ENCODE measurements around the gene EIF3K.
"Not testable (repeated sequence)": the region's sequence is repeated elsewhere in the genome, so short reads cannot be mapped to it uniquely, and the experiment has no call there.

The EIF3K gene, protein sequence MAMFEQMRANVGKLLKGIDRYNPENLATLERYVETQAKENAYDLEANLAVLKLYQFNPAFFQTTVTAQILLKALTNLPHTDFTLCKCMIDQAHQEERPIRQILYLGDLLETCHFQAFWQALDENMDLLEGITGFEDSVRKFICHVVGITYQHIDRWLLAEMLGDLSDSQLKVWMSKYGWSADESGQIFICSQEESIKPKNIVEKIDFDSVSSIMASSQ

DNA sequence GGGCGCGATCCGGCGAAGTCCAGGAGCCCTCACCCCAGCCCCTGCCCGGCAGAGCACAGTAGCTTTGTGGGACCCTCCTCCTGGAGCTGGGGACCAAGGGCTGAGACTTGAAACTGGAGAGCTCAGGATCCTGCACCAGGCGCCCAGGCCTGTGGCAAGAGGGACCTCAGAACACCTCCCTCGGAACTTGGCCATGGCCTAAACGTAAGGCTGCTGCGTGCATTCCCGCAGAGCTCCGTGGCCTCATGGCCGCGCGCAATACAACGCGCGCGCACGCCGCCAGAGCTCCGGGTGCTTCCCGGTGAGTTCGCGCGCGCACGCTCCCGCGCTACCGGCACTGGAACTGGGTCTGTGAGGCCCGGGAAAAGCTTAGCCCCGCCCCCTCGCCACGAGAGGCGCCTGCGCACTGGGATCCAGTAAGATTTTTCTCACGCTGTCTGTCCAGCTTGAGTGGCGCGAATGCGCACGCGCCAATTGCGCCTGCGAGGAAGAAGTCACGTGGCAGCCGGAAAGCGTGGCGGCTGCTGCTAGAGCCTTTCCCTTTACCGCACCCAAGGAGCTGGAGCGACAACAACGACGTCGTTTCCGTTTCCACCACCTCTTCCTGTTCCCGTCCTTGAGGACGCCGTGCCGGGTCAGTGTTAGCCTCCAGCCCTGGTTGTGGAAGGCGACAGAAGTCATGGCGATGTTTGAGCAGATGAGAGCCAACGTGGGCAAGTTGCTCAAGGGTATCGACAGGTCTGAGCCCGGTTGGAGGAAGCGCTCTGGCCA, at the start of gene EIF3K:
TSS of gene EIF3K (plus strand) at position 599 of the 771 bp plus-strand sequence. CDS start at position 680, 81 bp downstream.
- peak; percentile 96 for DNase-seq

DNA sequence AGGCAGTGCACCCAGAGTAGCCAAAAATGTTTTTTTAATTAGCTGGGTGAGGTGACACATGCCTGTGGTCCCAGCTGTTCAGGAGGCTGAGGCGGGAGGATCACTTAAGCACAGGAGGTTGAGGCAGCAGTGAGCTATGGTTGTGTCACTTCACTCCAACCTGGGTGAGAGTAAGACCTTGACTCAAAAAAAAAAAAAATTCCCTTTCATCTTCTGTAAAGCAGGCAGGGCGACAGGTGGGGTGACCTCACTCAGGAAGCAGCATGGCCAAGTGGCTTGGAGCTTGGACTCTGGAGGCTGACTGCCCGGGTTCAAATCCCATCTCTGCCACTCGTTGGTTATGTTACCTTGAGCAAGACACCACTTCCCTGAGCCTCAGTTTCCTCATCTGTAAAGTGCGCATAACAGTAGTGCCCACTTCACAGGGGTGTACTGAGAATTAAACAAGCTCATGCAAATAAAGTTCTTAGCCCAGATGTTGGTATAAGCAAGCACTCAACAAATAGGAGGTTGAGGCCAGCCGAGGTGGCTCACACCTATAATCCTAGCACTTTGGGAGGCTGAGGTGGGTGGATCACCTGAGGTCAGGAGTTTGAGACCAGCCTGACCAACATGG, 49.5 kb upstream of the EIF3K start:
- DNase-seq = no peak

DNA sequence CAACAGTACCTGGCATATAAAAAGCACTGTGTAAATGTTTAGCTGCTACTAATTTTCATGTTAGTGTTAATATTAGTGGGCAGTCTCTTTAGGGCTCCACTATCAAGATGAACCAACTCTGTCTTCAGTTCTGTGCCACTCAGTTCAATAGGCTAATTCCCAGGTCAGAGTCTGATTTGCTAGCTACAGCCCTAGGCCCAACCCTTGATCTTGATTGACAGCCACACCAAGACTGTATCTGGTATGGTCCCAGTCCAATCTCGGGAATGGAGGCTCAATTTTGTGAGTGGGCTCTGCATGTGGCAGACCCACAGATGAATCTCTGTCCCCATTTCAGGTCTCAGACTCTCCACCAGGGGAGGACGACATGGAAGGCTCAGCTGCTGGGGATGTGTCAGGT, 47.3 kb upstream of the EIF3K start:
- no peak for DNase-seq

DNA sequence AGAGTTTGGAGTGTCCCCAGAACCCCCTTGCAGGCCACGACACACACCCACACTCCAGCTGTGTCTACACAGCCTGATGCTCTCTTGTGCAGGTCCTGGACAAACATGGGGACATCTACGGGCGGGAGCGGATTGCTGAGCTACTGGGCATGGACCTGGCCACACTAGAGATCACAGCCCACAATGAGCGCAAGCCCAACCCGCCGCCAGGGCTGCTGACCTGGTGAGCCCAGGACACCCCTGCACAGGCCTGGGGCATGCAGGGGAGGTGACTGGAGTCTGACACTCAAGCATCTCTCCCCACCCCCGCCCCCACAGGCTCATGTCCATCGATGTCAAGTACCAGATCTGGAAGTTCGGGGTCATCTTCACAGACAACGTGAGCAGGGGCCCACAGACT, 41.2 kb upstream of the EIF3K start:
- no peak for DNase-seq

DNA sequence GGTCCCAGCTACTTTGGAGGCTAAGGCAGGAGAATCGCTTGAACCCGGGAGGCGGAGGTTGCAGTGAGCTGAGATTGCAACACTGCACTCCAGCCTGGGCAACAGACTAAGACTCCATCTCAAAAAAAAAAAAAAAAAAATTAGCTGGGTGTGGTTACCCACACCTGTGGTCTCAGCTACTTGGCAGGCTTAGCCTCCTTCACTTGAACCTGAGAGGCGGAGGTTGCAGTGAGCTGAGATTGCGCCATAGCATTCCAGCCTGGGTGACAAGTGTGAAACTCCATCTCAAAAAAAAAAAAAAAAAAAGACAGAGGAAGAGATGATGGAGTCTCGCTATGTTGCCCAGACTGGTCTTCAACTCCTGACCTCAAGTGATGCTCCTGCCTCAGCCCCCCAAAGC, 39.7 kb upstream of the EIF3K start:
- DNase-seq = not testable (repeated sequence)

DNA sequence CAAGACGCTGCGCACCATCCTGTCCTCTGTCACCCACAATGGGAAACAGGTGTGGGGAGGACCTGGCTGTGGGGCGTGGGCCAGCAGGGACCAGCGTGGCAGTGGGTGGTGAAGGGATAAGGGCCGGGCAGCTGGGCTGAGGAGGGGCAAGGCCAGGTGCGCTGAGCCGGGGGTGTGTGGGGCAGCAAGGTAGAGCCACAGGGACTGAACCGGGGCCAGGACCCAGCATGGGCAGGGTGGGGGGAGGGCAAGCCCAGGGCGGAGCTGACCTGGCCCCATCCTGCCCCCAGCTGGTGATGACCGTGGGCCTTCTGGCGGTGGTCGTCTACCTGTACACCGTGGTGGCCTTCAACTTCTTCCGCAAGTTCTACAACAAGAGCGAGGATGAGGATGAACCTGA, 38.9 kb upstream of the EIF3K start:
- no peak for DNase-seq

DNA sequence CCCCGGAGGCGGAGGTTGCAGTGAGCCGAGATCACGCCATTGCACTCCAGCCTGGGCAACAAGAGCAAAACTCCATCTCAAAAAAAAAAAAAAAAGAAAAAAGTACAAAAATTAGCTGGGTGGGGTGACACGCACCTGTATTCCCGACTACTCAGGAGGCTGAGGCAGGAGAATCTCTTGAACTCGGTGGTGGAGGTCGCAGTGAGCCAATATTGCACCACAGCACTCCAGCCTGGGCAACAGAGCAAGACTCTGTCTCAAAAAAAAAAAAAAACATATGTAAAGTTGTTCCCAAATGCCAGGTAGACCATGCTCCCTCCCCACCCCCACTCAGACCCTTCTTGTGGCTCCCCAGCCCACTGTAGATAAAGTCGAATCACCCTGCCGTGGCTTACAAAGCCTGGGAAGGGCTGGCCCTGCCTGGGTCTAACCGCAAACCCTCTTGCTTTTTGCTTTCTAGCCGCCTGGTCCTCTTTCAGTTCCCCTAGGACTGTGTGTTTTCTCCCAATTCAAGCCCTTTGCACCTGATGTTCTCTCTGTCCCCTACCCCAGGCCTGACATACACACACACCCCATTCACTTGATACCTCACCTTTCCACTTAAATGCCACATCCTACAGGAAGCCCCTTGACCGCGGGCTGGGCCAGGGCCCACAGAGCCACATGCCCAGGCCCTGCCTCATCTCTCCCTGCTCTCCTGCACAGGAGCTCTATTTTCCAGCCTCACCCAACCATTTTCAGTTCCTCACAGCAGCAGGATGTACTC, 35.6 kb upstream of the EIF3K start:
- DNase-seq = no peak

DNA sequence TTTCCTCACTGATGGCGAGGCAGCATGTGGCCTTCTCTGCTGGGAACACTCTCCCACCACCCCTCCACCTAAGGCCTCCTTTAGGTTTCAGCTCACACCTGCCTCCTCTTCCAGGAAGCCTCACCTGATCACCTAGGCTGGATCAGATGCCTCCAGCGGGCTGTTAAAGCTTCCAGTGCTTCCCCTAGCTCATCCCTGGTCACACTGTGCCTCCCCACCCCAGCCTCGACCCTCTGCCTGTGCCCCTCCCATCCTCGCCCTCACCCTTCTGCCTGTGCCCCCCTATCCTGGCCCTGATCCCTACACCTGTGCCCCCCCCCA, 35.0 kb upstream of the EIF3K start:
- no peak for DNase-seq

DNA sequence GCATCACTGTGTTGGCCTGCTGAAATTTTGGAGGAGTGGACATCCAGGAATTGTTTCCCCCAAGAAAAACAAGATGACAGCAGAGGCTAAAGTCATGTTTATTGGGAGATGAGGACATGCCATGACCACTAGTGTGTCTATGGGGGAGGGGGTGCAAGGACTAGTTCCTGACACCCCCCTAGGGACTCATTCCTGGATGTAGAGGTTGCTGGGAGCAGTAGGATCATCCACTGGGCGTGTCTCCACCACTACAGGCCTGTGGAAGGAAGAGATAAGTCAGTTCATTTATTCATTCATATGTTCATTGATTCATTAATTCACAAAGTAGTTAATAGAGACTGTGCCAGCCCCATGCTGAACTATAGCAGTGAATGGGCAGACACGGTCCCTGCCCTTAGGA, 31.4 kb upstream of the EIF3K start:
- no peak for DNase-seq

DNA sequence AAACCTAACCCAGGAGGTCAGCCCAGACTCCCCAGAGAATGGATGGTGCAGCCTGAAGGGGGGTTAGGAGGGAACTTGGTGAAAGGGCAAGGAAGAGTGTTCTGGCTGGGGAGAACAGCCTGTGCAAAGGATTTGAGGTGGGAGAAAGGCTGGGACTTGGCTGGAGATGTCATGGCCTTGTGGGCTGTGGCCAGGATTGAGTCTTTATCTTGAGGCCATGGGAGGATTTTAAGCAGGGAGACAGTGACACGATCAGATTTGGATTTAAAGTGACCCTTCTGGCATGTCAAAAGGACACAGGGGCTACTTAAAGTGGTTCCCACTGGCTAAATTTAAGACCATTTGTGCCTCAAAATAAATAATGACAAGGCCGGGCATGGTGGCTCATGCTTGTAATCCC, 30.9 kb upstream of the EIF3K start:
- no peak for DNase-seq

DNA sequence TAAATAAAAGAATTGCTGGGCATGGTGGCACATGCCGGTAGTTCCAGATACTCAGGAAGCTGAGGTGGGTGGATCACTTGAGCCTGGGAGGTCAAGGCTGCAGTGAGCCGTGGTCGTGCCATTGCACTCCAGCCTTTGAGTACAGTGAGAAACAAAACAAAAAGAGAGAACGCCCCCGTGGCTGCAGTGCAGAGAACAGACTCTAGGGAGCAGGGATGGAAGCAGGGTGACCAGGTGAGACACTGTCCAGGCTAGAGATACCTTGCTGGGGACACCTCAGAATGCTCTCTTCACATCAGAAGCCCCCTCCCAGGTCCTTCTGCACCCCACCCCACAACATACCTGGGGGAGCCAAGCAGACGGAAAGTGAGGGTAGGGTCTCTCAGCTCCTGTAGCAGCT, 26.0 kb upstream of the EIF3K start:
- DNase-seq = no peak

DNA sequence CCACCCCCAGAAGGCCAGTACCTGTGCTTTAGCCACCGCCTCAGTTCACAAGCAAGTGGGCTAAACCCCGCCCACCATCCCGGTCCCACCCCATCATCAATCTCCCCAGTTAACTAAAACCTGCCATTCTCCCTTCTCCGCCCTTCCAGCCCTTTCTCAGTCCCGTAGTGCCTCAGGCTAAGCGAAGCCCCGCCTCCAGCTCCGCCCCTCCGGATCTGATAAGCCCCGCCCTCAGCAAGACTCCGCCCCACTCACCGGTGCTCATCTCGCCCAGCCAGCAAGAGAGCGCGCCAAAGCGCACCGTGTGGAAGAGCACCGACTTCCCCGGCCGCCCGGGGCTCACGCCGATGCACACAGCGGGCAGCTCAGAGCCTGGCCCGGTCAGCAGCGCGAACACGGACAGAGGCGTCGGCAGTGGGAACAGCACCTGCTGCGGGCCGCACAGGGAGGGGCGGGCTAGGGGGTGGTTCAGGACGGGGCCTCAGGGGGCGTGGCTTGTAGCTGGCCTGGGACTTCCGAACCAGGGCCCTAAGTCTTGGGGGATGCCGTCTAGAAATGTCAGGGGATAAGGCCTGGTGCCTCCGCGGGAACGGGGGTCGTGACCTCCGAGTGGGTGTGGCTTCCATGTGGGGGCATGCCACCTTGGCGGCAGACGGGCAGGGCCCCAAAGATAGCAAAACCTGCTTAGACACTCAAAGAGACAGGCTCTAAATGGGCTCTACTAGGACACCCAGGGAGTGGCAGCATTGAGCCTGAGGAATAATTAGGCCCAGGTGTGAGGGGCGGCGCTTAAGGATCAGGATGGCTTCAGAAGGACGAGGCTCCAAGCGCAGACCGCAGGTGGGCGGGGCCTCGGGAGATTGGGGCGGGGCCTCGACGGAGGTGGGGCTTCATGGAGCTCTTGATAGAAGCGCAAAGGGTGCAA, 22.7 kb upstream of the EIF3K start:
- no peak for DNase-seq

DNA sequence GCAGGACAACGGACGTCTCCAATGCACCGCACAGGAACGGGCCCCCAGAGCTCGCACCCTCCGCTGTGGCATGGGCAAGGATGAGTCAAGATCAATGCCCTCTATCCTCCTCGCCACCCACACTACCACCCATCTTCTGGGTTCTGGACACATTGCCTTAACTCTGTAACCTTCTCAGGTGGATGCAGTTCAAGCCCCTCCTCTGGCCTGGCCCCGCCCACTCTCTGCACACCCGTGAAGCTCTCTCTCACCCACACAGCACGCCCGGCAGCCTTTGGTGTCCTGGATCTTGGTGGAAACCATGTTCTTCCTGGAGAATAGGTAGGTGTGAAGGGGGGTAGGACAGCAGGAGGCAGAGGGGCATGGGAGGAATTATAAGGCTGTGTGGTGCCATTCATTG, 21.9 kb upstream of the EIF3K start:
- no peak for DNase-seq

DNA sequence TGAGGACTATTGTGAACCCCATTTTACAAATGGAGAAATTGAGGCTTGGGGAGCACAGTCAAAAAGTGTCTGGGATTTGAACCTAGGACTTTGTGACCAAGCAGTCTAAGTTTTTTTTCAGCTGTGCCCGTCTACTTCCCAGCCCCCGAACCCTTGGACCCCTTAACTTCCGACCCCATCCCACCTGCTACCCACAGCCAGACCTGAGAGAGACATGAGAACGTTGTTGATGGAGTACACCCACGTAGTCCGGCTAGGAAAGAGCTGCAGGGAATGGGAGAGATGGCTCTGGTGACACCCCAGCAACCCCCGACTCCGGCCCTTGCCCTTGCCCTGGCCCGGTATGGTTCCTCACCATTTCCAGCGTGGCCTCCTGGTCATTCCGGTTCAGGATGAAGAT, 19.3 kb upstream of the EIF3K start:
- no peak for DNase-seq

DNA sequence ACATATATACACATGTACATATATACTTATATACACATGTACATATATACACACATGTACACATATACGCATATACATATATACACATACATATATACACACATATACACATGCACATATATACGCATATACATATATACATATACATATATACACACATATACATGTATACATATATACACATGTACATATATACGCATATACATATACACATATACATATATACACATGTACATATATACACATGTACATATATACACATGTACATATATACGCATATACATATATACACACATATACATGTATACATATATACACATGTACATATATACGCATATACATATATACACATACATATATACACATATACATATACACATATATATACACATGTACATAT, 16.1 kb upstream of the EIF3K start:
- not testable (repeated sequence) for DNase-seq

DNA sequence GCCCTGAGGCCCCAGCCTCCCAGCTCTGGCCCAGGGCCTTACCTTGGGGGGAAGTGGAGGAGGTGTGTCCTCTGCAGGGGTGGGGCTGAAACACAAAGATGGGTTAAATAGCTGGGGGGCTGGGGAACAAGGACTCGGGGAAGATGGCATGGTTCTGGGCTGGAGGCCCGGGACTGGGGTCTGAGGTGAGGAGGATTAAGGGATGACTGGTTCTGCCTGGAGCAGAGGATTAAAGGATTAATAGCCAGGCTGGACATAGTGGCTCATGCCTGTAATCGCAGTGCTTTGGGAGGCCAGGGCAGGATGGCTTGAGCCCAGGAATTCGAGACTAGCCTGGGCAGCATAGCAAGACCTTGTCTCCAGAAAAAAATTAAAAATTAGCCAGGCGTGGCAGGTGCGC, 12.9 kb upstream of the EIF3K start:
- no peak for DNase-seq

DNA sequence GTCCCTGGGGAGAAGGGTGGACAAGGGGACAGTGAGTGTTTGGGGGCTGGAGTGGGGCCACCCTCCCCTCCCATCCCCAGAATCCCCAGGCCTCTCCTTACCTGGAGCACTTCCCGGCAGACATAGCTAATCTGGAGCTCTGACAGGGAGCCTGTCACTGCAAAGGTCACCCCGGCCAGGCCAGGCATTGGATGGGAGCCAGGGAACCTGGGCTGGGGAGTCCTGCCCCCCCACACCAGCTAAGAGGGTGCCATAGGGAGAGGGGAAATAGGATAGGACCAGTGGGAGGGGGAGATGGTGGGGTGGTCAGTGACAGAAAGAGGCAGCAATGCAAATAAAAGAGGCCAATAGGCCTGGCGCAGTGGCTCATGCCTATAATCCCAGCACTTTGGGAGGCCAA, 4.7 kb upstream of the EIF3K start:
- DNase-seq = no peak

DNA sequence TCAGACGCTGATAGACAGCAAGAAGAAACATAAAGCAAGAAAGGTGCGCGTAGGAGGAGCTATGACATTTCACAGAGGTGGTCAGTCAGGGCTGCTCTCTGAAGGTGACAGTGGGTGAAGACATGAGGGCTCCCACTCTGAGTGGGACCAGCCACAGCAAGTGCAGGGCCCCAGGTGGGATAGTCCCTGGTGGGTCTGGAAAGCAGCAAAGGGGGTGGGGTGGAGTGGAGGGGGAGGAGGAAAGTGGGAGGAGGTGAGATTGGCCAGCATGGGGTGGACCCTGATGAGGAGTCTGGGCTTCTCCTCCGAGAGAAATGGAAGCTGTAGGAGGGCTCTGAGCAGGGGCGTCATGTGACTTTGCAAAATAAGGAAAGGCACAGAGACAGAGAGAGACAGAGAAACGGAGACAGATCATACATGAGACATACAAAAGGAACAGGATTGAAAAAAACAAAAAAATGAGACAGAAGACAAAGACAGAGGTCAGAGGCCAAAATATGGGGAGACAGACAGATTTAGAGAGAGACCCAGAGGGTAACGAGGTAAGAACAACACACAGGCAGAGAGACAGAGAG, 3.9 kb upstream of the EIF3K start:
- DNase-seq = no peak

DNA sequence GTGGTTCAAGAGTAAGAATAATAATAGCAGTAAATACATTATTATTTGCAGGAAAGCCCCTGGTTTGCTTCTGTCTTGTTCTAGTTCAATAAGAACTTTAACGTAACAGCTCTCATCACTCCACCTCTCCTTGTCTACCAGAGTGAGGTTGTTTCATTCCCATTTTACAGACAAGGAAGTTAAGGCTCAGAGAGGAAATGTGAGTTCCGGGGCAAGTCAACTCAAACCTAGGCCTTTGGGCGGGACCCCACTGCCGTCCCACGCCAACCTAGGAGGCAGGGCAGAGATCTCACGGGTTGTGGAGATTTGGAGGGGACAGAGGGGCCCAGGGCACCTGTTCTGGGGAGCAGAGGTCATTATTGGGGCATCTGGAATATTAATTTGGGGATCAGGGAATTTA, 2.7 kb upstream of the EIF3K start:
- no peak for DNase-seq

DNA sequence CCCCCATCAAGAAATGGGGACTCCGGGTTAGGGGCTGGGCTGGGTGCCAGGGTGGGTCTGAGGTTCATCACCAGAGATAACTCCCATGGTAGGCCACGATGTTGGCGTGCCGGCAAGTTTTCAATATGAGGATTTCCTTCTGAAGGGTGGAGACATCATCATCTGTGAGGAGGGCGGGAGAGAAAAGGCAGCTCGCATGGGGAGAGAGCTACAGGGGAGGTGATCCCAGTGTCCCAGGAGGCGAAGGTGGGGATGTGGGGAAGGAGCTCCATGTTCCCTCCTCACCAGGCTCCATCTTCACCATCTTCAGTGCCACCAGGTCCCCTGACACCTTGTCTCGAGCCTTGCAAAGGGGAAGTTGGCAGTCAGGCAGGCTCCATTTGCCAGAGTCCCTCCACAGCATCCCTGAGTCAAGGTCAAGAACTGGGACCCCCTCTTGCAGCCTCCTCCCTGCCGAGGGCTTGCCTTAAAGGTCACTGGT, 1.7 kb upstream of the EIF3K start:
- no peak for DNase-seq

DNA sequence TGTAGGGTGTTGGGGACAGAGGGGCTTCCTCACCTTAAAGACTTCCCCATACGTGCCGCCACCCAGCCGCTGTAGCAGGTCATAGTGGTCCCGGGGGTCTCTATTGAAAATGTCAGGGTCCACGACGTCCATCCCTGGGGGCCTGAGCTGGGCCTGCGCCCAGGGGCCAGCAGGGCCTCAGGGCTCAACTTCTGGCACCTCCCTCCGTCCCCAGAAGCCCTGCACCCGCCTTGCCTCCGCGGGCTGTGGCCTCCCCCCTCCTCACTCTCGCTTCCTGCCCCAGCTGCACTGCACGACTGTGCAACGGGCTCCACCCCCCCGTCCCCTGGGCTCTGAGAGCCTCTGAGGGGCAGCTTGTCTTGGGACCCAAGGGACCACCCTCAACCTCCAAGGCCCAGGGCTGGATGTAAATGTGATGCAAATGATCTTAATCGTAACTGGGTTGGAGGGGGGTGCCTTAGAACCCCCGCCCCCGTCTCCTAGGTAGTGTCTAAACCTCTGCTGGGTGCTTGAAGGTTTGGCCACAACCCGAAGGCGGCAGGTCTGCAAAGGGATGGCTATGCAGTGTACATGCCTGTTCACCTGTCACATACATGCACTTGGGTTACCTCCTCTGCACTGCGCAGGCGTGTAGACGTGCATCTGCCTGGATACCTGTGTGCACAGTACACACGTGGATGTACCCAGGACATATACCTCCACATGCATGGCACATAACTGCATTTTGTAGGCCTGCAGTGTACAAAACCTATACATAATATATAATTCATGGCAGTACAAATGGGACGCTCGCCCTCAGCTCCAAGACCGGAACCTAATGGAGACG, 1.0 kb upstream of the EIF3K start, which contains the start of gene MAP4K1:
TSS of gene MAP4K1 (minus strand) at position 190 of the 826 bp plus-strand sequence. CDS start at position 132, 58 bp downstream.
- DNase-seq = no peak

All from GOT3 (cell line).